GM20431 (cell line): ENCODE data around the gene TSPYL1.
"Not testable (repeated sequence)": the region's sequence is repeated elsewhere in the genome, so short reads cannot be mapped to it uniquely, and the experiment has no call there.

Experiments
- in situ Hi-C: fragments of 300-500 bp; cut with MseI, MboI; formaldehyde crosslinking; loops from one replicate; pipeline ENCODE4 v1.15.0; 2020; ENCODE audit warnings: low sequenced_read_pairs; ENCODE audit not compliant: unreplicated experiment

TSPYL1 gene

GRCh38 chr6:116279232-116280160 lies at the start of gene TSPYL1:
TSS of gene TSPYL1 (minus strand) at chr6:116279930. CDS start at chr6:116279830, 100 bp downstream.
- in situ Hi-C loops = loop anchor here (25.0 kb wide), 1 partner anchor 383 kb away; the partner anchor contains the start of gene ZUP1

- in situ Hi-C loops = no loop called here
Measured at GRCh38 chr6:116329156-116329555, 49.4 kb upstream of the TSPYL1 start.

DNA sequence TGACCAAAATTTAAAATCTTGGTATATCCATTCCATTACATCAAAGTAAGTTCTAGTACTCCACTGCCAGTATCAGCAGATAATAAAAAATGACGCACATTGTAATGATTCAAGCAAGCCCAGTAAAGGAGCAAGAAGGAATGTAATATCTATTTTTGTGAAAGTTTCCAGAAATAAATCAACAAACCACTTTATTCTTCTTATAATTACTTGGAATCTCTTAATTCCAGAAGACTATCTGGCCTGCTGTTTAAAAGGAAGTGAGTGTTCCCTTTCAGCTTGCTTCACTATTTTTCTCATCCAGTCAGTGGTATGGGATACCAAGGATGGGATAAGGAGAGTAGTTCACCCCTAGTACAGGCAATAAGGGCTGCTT lies 48.8 kb upstream of the TSPYL1 start:
- in situ Hi-C loops = no loop called here

DNA sequence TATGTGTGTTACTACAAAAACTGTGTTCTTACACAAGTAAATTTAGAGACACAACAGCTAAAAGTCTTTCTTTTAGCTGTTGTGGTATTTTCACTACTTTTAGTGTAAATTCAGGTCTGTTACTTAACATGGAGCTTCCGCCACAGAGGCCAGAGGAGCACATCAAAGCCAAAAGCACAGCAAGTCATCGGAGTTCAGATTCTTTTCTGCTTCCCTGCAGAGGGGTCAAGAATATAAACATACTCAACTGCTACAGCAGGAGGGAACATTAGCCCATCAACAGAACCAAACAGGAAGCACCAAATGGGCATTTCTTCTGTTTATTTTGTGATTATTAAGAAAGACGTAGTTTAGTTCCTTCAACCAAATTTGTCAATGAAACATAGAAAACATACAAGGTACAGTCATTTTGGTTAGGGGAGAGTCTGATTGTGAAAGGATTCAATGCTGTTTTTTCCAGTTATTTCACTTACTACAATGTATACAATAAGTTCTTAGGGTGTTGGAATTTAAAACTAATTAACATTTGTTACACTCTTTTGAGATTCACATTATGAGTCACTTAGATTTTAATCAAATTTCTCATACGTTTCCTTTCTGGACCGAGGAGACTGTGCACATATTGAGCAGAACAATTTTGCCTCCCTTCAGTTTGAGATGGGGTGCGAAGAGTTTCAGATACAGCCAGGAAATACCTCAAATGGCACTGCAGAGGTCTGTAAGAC lies 48.2 kb upstream of the TSPYL1 start:
- in situ Hi-C loops = no loop called here

GRCh38 chr6:116326996-116327395 lies 47.3 kb upstream of the TSPYL1 start:
- in situ Hi-C loops = no loop called here

- in situ Hi-C loops = no loop called here
Measured at GRCh38 chr6:116326181-116326671, 46.5 kb upstream of the TSPYL1 start.

- in situ Hi-C loops = not testable (repeated sequence)
Measured at GRCh38 chr6:116325634-116326132, 46.0 kb upstream of the TSPYL1 start.

- in situ Hi-C loops = no loop called here
Measured at GRCh38 chr6:116323863-116324262, 44.1 kb upstream of the TSPYL1 start.

DNA sequence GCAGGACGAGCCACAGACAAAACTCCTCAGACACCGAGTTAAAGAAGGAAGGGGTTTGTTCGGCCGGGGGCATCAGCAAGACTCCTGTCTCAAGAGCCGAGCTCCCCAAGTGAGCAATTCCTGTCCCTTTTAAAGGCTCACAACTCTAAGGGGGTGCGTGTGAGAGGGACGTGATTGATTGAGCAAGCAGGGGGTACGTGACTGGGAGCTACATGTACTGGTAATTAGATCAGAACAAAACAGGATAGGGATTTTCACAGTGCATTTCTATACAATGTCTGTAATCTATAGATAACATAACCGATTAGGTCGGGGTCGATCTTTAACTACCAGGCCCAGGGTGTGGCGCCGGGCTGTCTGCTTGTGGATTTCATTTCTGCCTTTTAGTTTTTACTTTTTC lies 42.2 kb upstream of the TSPYL1 start:
- in situ Hi-C loops = not testable (repeated sequence)

DNA sequence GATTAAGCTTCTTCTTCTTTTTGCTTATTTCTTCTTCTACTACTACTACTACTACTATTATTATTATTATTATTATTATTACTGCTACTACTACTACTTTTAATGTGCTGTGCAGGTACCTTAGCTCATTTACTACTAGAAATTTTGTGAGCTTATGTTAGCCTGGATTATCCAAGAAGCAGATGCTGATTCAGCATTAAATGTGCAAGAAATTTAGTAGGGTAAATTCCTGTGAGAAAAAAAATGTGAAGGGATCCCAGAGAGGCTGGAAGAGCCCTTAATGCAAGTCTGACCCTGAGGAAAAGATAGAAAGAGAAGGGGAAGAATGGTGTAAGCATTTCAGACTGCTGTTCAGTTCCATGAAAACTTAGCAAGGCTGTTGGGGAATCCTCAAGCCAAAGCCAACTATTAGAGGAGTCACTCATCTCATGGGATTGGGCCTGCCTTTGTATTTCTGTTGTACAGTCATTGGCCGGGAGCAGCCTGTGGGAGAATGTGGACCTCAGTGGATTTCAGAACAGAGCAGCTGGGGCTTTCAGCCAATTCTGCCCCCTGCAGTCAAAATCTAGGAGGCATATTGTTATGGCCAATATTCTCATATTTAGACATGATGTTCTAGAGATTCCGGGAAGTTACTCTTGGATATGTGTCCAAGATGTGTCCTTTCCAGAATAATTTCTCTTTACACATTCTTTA lies 37.2 kb upstream of the TSPYL1 start:
- in situ Hi-C loops = no loop called here

DNA sequence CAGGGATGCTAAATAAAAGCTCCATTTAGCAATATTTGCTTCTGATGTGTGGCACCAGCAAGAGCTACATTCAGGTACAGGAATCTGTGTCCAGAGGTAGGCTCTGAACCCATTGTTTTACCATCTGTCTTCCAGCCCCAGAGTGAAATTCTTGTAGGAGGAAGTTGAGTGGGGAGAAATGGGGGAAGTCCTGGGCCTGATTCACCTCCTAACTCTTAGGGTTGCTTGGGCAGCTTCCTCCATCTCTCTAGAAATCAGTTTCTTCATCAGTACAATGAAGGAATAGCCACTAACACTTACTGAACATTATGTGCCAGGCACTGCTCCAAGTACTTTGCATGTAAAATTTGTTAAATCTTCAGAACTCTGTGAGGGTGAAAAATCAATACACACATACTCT lies 35.1 kb upstream of the TSPYL1 start:
- in situ Hi-C loops = no loop called here

- in situ Hi-C loops = no loop called here
Measured at GRCh38 chr6:116314218-116314617, 34.5 kb upstream of the TSPYL1 start.

- in situ Hi-C loops = no loop called here
Measured at GRCh38 chr6:116313101-116313776, 33.5 kb upstream of the TSPYL1 start.

DNA sequence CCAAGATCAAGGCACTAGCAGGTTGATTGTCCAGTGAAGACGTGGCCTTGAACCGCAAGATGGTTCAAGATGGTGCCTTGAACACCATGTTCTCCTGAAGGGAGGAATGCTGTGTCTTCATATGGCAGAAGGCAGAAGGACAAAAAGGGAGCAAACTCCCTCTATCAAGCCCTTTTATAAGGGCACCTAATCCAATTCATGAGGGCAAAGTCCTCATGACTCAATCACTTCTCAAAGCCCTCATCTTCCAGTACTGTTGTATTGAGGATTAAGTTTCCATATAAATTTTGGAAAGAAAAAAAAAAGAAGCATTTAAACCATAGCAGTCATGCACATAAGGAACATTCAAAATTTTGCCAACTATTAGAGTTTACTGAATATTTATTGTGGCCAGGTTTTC lies 29.9 kb upstream of the TSPYL1 start:
- in situ Hi-C loops = no loop called here

DNA sequence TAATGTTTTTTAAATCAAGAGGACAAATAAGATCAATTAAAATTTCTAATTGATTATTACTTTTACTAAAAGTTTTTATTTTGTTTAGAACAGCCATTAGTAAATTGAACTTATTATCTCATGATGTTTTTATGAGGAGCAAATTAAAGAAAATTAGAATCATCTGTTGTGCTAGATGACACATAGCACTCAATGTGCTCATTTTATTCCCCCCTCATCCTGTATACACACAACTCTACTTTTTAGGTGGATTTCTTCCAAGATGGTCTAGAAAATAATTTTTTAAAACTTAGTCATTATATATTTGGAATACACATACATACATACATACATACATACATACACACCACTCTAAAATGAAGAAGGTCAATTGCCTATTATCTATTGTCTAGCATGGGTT lies 29.3 kb upstream of the TSPYL1 start:
- in situ Hi-C loops = no loop called here

DNA sequence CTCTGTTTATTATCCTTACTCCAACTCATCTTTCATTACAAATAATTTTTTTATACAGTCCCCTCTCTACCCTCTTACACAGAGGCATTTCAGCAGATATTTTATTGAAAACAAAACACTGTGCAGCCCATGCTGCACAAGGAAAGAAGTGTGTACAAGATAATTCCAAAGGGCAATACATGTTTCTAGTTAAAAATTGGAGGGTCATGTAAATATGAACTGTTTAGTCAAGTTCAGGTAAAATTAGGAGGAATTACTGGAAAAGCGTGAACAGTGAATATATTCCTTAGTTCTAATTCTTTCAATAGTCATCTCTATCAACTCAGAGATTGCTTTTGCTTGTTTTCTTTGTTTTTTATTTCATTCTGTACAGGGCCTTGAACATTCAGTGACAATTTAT lies 27.9 kb upstream of the TSPYL1 start:
- in situ Hi-C loops = no loop called here

- in situ Hi-C loops = no loop called here
Measured at GRCh38 chr6:116307001-116307400, 27.3 kb upstream of the TSPYL1 start.

GRCh38 chr6:116304538-116305097 lies 24.9 kb upstream of the TSPYL1 start:
- in situ Hi-C loops = no loop called here

DNA sequence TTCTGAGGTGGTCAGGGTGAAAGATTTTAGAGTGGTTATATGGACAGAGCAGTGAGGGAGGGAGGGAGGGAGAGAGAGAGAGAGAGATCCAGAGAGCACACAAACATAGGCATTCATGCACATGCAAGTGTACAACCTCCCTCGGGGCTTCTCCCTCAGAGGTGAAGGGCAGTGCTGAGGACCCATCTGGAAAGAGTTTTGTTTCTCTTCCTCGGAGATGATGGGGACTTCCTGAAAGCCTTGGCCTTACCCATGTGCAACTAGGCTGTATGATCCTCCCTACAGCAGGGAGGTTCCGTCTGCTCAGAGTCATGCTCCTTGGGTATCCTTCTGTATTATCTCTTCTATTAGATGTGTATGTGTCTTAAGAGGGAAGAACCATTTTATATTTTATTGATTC lies 21.4 kb upstream of the TSPYL1 start:
- in situ Hi-C loops = no loop called here
